ENCODE data around the gene ELMO3. TPM values are rescaled to one million over a fixed set of nuclear protein-coding genes. Genes with fewer than 3 reads are reported as not detected.

Gene ELMO3
- total RNA-seq, 6 experiments from 2014 or later = 0.79 to 1.3 (median 1.1) TPM

GRCh38 chr16:67245674-67246080 lies 46.7 kb downstream of the ELMO3 start:
- Mint-ChIP-seq H3K9me3 (no peaks in the 10 kb centered on the region), H3K4me1 (ENCODE audit: low read depth) (peaks cover 70% of the 10 kb centered on the region), H3K36me3 (ENCODE audit: low read depth) (no peaks in the 10 kb centered on the region; the same call in 1 of the 2 replicates), H3K27me3 (ENCODE audit: insufficient read depth) (peaks cover 2% of the 10 kb centered on the region), H3K4me3 (peak overlapping the region; percentile 89), H3K27ac (peak overlapping the region; percentile 97)
- DNase-seq = no peak
- TF ChIP-seq, protein P1, sequence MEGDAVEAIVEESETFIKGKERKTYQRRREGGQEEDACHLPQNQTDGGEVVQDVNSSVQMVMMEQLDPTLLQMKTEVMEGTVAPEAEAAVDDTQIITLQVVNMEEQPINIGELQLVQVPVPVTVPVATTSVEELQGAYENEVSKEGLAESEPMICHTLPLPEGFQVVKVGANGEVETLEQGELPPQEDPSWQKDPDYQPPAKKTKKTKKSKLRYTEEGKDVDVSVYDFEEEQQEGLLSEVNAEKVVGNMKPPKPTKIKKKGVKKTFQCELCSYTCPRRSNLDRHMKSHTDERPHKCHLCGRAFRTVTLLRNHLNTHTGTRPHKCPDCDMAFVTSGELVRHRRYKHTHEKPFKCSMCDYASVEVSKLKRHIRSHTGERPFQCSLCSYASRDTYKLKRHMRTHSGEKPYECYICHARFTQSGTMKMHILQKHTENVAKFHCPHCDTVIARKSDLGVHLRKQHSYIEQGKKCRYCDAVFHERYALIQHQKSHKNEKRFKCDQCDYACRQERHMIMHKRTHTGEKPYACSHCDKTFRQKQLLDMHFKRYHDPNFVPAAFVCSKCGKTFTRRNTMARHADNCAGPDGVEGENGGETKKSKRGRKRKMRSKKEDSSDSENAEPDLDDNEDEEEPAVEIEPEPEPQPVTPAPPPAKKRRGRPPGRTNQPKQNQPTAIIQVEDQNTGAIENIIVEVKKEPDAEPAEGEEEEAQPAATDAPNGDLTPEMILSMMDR (IDR thresholded peaks at IDR 0.05) = no peak

GRCh38 chr16:67246081-67246755 lies 47.3 kb downstream of the ELMO3 start:
- TF ChIP-seq, protein P1 (IDR thresholded peaks at IDR 0.05) = peak; percentile 68
- Mint-ChIP-seq H3K36me3 (ENCODE audit: low read depth) (no peaks in the 10 kb centered on the region; the same call in 1 of the 2 replicates), H3K27ac (peak overlapping the region; percentile 97), H3K4me1 (ENCODE audit: low read depth) (peaks cover 67% of the 10 kb centered on the region), H3K27me3 (ENCODE audit: insufficient read depth) (peaks cover 2% of the 10 kb centered on the region), H3K4me3 (peak overlapping the region; percentile 89), H3K9me3 (no peaks in the 10 kb centered on the region)
- DNase-seq = peak; percentile 81

GRCh38 chr16:67246756-67247191 lies 47.8 kb downstream of the ELMO3 start:
- TF ChIP-seq, protein P1 (IDR thresholded peaks at IDR 0.05) = no peak
- Mint-ChIP-seq H3K36me3 (ENCODE audit: low read depth) (no peaks in the 10 kb centered on the region; the same call in 1 of the 2 replicates), H3K27me3 (ENCODE audit: insufficient read depth) (peaks cover 2% of the 10 kb centered on the region), H3K4me3 (peak overlapping the region; percentile 89), H3K9me3 (no peaks in the 10 kb centered on the region), H3K27ac (peak overlapping the region; percentile 97), H3K4me1 (ENCODE audit: low read depth) (peaks cover 62% of the 10 kb centered on the region)
- DNase-seq = no peak

GRCh38 chr16:67247192-67248072 lies 48.5 kb downstream of the ELMO3 start, which contains the start of gene FHOD1:
FHOD1 (minus strand) TSS chr16:67247481; CDS start chr16:67247410, 71 bp downstream.
- Mint-ChIP-seq H3K36me3 (ENCODE audit: low read depth) (no peaks in the 10 kb centered on the region; the same call in 1 of the 2 replicates), H3K9me3 (no peaks in the 10 kb centered on the region), H3K4me1 (ENCODE audit: low read depth) (peaks cover 58% of the 10 kb centered on the region), H3K27me3 (ENCODE audit: insufficient read depth) (peaks cover 2% of the 10 kb centered on the region), H3K27ac (peak within 1 kb of the TSS; percentile 97), H3K4me3 (peak within 1 kb of the TSS; percentile 89)
- TF ChIP-seq, protein P1 (IDR thresholded peaks at IDR 0.05) = no peak
- peak; percentile 93 for DNase-seq

DNA sequence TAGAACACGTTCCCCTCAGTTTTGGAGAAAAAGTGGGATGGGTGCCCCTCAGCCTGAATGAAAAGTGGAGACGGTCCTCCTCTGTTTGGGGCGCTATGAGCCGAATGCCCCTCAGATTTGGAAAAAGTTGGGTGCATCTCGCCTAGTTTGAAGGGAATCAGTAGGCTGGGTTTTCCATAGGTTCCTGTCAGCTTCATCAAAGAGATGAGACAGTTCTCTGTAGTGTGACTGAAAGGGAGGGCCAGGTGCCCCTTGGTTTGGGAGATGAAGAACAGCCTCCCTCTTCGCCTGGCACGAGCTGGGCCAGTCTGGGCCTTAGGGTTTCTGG lies 49.1 kb downstream of the ELMO3 start:
- TF ChIP-seq, protein P1 (IDR thresholded peaks at IDR 0.05) = no peak
- Mint-ChIP-seq H3K4me1 (ENCODE audit: low read depth) (peaks cover 54% of the 10 kb centered on the region), H3K36me3 (ENCODE audit: low read depth) (no peaks in the 10 kb centered on the region; the same call in 1 of the 2 replicates), H3K27ac (peak overlapping the region; percentile 97), H3K4me3 (peak overlapping the region; percentile 89), H3K9me3 (no peaks in the 10 kb centered on the region), H3K27me3 (ENCODE audit: insufficient read depth) (peaks cover 2% of the 10 kb centered on the region)
- DNase-seq = no peak
